K562 (cell line): ENCODE data around the gene ZNF429. TPM values are rescaled to one million over a fixed set of nuclear protein-coding genes. Genes with fewer than 3 reads are reported as not detected.
"Not testable (repeated sequence)": the region's sequence is repeated elsewhere in the genome, so short reads cannot be mapped to it uniquely, and the experiment has no call there.

Source experiments
- ATAC-seq: fragments of 200-7000 bp; cut with Tn5 transposase; 3 replicates; pipeline ENCODE4 v1.9.1; 2020; ENCODE audit warnings: moderate library complexity
- BruUV-seq: library from RNA; stranded (reverse); fragments of 400-500 nt; replicated peaks from 2 replicates; lab custom pipeline; 2021; lab: Mats Ljungman, UMichigan
- CTCF ChIA-PET: fragments of 300-600 bp; formaldehyde crosslinking; extraction: SDS; loops from one replicate; lab custom pipeline; 2021; ENCODE audit warnings: low intra/inter-chr PET ratio; lab: Yijun Ruan, JAX
- POLR2A ChIA-PET: fragments of 300-600, 350-650 bp; sonication (Branson Sonifier 250); formaldehyde crosslinking; extraction: SDS; loops from one replicate; lab custom pipeline; 2021; ENCODE audit warnings: antibody characterized with exemption, inconsistent platforms; lab: Yijun Ruan, JAX
- DNase-seq, 4 experiments: peaks; one replicate each; pipeline versions ENCODE4 v3.0.0 to v3.0.0-alpha.2; 2011 to 2018; ENCODE audit warnings: low spot score in 3 of 4, mixed read lengths in 3 of 4; ENCODE audit errors: extremely low read depth in 1 of 4
- FAIRE-seq: peaks from 2 replicates; lab custom pipeline; 2011; peaks lifted over from hg19 to GRCh38; lab: Jason Lieb, UNC
- H2AFZ ChIP-seq: 2 replicates; pipeline ENCODE4 v1.6.0; 2011; ENCODE audit warnings: low read depth, low read length, control low read depth, inconsistent platforms
- H3K27ac ChIP-seq: fragments of 200-600 bp; 3 replicates; pipeline ENCODE4 v1.8.0; 2011; ENCODE audit warnings: low read depth, mild to moderate bottlenecking, control low read depth, inconsistent platforms, low read length, moderate library complexity, mixed read lengths; ENCODE audit errors: extremely low read depth
- H3K27me3 ChIP-seq, 2 experiments: fragments of 300-600 bp in 1 of 2; 2 replicates in 1 of 2; 3 replicates in 1 of 2; pipeline versions ENCODE4 v1.6.0 to v1.8.0; 2011; ENCODE audit warnings: inconsistent platforms in 2 of 2, low read length in 2 of 2, mild to moderate bottlenecking in 1 of 2, mixed read lengths in 1 of 2, moderate library complexity in 1 of 2; ENCODE audit not compliant: control insufficient read depth in 2 of 2, insufficient read depth in 2 of 2
- H3K36me3 ChIP-seq: fragments of 300-600 bp; 3 replicates; pipeline ENCODE4 v1.8.0; 2011; ENCODE audit warnings: mild to moderate bottlenecking, low read length, inconsistent platforms; ENCODE audit not compliant: control insufficient read depth, insufficient read depth
- H3K4me1 ChIP-seq, 2 experiments: fragments of 200-600 bp in 1 of 2; replicated peaks in 1 of 2; 2 replicates in 1 of 2; 3 replicates in 1 of 2; pipeline versions ENCODE4 v1.5.1 to v1.8.0; 2011; ENCODE audit warnings: inconsistent platforms in 2 of 2, low read length in 2 of 2, mild to moderate bottlenecking in 1 of 2, mixed read lengths in 1 of 2, moderate library complexity in 1 of 2; ENCODE audit not compliant: control insufficient read depth in 2 of 2, insufficient read depth in 2 of 2
- H3K4me2 ChIP-seq: 2 replicates; pipeline ENCODE4 v1.6.1; 2011; ENCODE audit warnings: low read length, control low read depth, inconsistent platforms, mixed read lengths; ENCODE audit not compliant: insufficient read depth
- H3K4me3 ChIP-seq: fragments of 200-600 bp; sonication (generic), shearing (Covaris generic); 2 replicates; pipeline ENCODE4 v1.5.1; 2016; ENCODE audit warnings: control low read depth, inconsistent platforms
- H3K79me2 ChIP-seq: fragments of 200-600 bp; 3 replicates; pipeline ENCODE4 v1.8.0; 2011; ENCODE audit warnings: low read length, inconsistent platforms; ENCODE audit not compliant: control insufficient read depth, insufficient read depth
- H3K9ac ChIP-seq, 2 experiments: 2 replicates each; pipeline versions ENCODE4 v1.6.0 to v1.6.1; 2011; ENCODE audit warnings: low read depth in 2 of 2, low read length in 2 of 2, control low read depth in 1 of 2, inconsistent platforms in 1 of 2, mild to moderate bottlenecking in 1 of 2, mixed read lengths in 1 of 2; ENCODE audit not compliant: insufficient read depth in 1 of 2
- H3K9me1 ChIP-seq: one replicate; pipeline ENCODE4 v1.6.0; 2011; ENCODE audit warnings: inconsistent platforms, mild to moderate bottlenecking, low read length, moderate library complexity; ENCODE audit not compliant: control insufficient read depth, insufficient read depth
- H3K9me3 ChIP-seq: replicated peaks from 2 replicates; pipeline ENCODE4 v1.5.1; 2011; ENCODE audit warnings: low read depth, low read length, inconsistent platforms; ENCODE audit not compliant: control insufficient read depth, insufficient read depth
- H4K20me1 ChIP-seq: replicated peaks from 2 replicates; pipeline ENCODE4 v1.6.1; 2011; ENCODE audit warnings: low read length, inconsistent platforms, mixed read lengths; ENCODE audit not compliant: control insufficient read depth, insufficient read depth
- BRD4 ChIP-seq: fragments of 200-600 bp; sonication (generic); IDR thresholded peaks from 2 replicates; pipeline ENCODE4 v1.6.1; 2017; ENCODE audit warnings: inconsistent platforms
- ESRRA ChIP-seq: fragments of 450-650 bp; IDR thresholded peaks from 2 replicates; pipeline ENCODE4 v1.6.1; 2014; ENCODE audit warnings: low read depth, mild to moderate bottlenecking, moderate library complexity, borderline replicate concordance
- NR2C1 ChIP-seq, 2 experiments: fragments of 450-650 bp; IDR thresholded peaks; 2 replicates each; pipeline ENCODE4 v1.6.1; 2017; ENCODE audit warnings: mild to moderate bottlenecking in 2 of 2, antibody characterized with exemption in 1 of 2, inconsistent platforms in 1 of 2, missing compliant biosample characterization in 1 of 2, missing genetic modification characterization in 1 of 2
- ZNF347 ChIP-seq: fragments of 450-650 bp; formaldehyde crosslinking; IDR thresholded peaks from 2 replicates; pipeline ENCODE4 v1.4.0; 2020; ENCODE audit warnings: low read depth, mild to moderate bottlenecking, moderate library complexity
- WGBS: fragments of 100-300 bp; shearing (Covaris generic); methylation state at CpG from one replicate; pipeline ENCODE4 v1.1.6; 2016; ENCODE audit warnings: low coverage, mixed read lengths; ENCODE audit not compliant: insufficient coverage; ENCODE audit errors: missing lambda C conversion rate; 5-methylcytosine and 5-hydroxymethylcytosine counted together
- in situ Hi-C: fragments of 300-500 bp; cut with MboI; formaldehyde crosslinking; loops from 4 replicates; pipeline ENCODE4 v1.15.0; 2018; ENCODE audit warnings: inconsistent platforms, mixed read lengths
- intact Hi-C: fragments of 100-400 bp; cut with micrococcal nuclease; formaldehyde crosslinking; loops from 2 replicates; pipeline ENCODE4 v1.14.2; 2022
- polyA plus RNA-seq, 8 experiments: library from polyadenylated mRNA; depleted of rRNA in 4 of 8; stranded (reverse) in 5 of 8; unstranded in 3 of 8; fragments of >200 nt; fragmentation: Nextera tagmentation in 2 of 8; fragmentation: Illumina TruSeq in 1 of 8; extraction: Ambion mirVana in 2 of 8; extraction: Trizol in 1 of 8; gene quantifications; 2 replicates each; pipeline versions ENCODE4 v1.2.1 to v1.2.3, GENCODE V29; 2011 to 2014; ENCODE audit warnings: inconsistent platforms in 1 of 8, missing spikeins in 1 of 8
- total RNA-seq, 7 experiments: library from RNA; depleted of rRNA in 6 of 7; stranded (reverse); fragments of >200 nt in 6 of 7; fragmentation: Illumina TruSeq in 2 of 7; extraction: Trizol in 2 of 7; gene quantifications; 2 replicates each; pipeline versions ENCODE4 v1.2.1 to v1.2.3, GENCODE V29; 2011 to 2021; ENCODE audit warnings: low replicate concordance in 1 of 7
- TF ChIP-seq, protein P1 (sequence below): fragments of 250-450 bp; sonication (Bioruptor Pico); IDR thresholded peaks from 2 replicates; pipeline ENCODE4 v1.5.0; 2020; ENCODE audit warnings: mild to moderate bottlenecking

Gene ZNF429
- total and polyA plus RNA-seq, 9 of the 15 experiments (the other 6 are each of a cell fraction or from before 2014, with no cell fraction given) = 11.4 to 24.5 (median 16.3) TPM

DNA sequence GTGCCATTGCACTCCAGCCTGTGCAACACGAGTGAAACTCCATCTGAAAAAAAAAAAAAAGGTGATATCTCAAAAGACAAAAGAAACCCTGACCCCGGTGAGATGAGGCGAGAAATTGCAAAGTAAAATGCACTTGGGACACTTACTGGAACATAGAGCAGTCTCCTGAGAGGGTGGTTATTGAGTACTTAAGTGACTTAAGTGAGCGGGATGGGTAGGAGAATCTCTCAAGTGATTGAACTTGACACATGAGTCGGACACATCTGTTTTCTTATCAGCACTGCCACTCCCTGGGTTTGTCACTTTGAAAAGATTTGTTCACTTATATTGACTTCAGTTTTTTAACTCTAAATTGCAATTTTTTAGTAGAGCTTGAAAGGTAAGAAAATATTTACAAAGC lies 2.8 kb downstream of the ZNF429 start (continued):
- TF ChIP-seq, protein P1, sequence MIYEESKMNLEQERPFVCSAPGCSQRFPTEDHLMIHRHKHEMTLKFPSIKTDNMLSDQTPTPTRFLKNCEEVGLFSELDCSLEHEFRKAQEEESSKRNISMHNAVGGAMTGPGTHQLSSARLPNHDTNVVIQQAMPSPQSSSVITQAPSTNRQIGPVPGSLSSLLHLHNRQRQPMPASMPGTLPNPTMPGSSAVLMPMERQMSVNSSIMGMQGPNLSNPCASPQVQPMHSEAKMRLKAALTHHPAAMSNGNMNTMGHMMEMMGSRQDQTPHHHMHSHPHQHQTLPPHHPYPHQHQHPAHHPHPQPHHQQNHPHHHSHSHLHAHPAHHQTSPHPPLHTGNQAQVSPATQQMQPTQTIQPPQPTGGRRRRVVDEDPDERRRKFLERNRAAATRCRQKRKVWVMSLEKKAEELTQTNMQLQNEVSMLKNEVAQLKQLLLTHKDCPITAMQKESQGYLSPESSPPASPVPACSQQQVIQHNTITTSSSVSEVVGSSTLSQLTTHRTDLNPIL (CRISPR knock-in tag) = no peak
- TF ChIP-seq ZNF347 (CRISPR knock-in tag) = no peak
- no peak for TF ChIP-seq ESRRA
- no peak for TF ChIP-seq NR2C1 (IDR thresholded peaks at IDR 0.05)
- no peak for TF ChIP-seq NR2C1 (tag; IDR thresholded peaks at IDR 0.05)
- no peak for TF ChIP-seq BRD4

DNA sequence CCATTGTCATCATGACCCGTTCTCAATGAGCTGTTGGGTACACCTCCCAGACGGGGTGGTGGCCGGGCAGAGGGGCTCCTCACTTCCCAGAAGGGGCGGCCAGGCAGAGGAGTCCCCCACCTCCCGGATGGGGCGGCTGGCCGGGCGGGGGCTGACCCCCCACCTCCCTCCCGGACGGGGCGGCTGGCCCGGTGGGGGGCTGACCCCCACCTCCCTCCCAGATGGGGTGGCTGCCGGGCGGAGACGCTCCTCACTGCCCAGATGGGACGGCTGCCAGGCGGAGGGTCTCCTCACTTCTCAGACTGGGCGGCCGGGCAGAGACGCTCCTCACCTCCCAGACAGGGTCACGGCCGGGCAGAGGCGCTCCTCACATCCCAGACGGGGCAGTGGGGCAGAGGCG lies 5.7 kb downstream of the ZNF429 start:
- H3K4me3 ChIP-seq, H3K9me3 ChIP-seq, POLR2A ChIA-PET, FAIRE-seq, H3K27me3 ChIP-seq, in situ Hi-C loops, ATAC-seq, H3K9me1 ChIP-seq, H3K27ac ChIP-seq, H2AFZ ChIP-seq, CTCF ChIA-PET, BruUV-seq, H3K4me2 ChIP-seq, H4K20me1 ChIP-seq, DNase-seq, H3K9ac ChIP-seq, intact Hi-C loops: not testable (repeated sequence)
- peaks cover 9 to 11% of the 10 kb centered on the region in 2 experiments; a peak in 3 of 5 replicates for H3K4me1 ChIP-seq
- WGBS = 100% methylated on average over 3 of the region's 25 CpGs
- peaks cover 29% of the 10 kb centered on the region for H3K79me2 ChIP-seq
- peaks cover 11% of the 10 kb centered on the region; the same call in 2 of the 3 replicates for H3K36me3 ChIP-seq

DNA sequence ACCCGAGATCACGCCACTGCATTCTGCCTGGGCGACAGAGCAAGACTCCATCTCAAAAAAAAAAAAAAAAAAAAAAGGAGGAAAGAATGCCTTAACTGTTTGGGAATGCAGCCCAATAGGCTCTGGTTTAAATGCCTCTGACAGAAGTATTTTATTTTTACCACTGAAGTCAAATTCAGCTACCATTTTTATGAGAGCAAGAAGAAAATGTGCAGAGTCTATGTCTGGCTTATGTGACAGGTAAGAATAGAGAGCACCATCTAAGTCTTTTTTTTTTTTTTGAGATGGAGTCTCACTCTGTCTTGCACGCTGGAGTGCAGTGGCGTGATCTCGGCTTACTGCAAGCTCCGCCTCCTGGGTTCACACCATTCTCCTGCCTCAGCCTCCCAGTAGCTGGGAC lies 7.2 kb downstream of the ZNF429 start:
- H3K4me3 ChIP-seq, H4K20me1 ChIP-seq, H3K27me3 ChIP-seq, H3K4me1 ChIP-seq, in situ Hi-C loops, H3K36me3 ChIP-seq, CTCF ChIA-PET, H3K27ac ChIP-seq, H3K9me1 ChIP-seq, H3K4me2 ChIP-seq, DNase-seq, intact Hi-C loops, H3K9me3 ChIP-seq, BruUV-seq, H3K9ac ChIP-seq, FAIRE-seq, H2AFZ ChIP-seq, ATAC-seq: not testable (repeated sequence)
- WGBS = 89% methylated on average over 6 of the region's 7 CpGs
- POLR2A ChIA-PET = interaction anchor here (2.2 kb wide), 1 partner anchor 12 kb away, joined by 7 read pairs; no protein-coding TSS in a partner anchor
- peaks cover 25% of the 10 kb centered on the region for H3K79me2 ChIP-seq
